Activated CD8-positive, alpha-beta T cell treated with anti-CD3 and anti-CD28 coated beads, Interleukin-2, amount 10 ng/mL, durations not matched to agents 7 days and 5 days (primary cell): ENCODE data around the gene RNASE1. TPM values are rescaled to one million over a fixed set of nuclear protein-coding genes. Genes with fewer than 3 reads are reported as not detected.

Experiments
- ATAC-seq: fragments of 150-1000 bp; cut with Tn5 transposase; one replicate; pipeline ENCODE4 v1.10.0; 2021; ENCODE audit warnings: moderate library complexity
- CTCF ChIA-PET: fragments of 350-600 bp; sonication (Branson Sonifier 250); formaldehyde crosslinking; loops from one replicate; lab custom pipeline; 2021; ENCODE audit warnings: antibody characterized with exemption; lab: Charles Lee
- POLR2A ChIA-PET: fragments of 350-600 bp; sonication (Branson Sonifier 250); formaldehyde crosslinking; loops from one replicate; lab custom pipeline; 2021; ENCODE audit warnings: antibody characterized with exemption; lab: Charles Lee
- DNase-seq: peaks from one replicate; pipeline ENCODE4 v3.0.0-alpha.2; 2020
- H3K27ac Mint-ChIP-seq: one replicate; pipeline ENCODE4 v1.8.0; 2021; ENCODE audit warnings: mild to moderate bottlenecking, mixed read lengths
- H3K27me3 Mint-ChIP-seq: one replicate; pipeline ENCODE4 v1.8.0; 2021; ENCODE audit warnings: low read depth, mixed read lengths
- H3K36me3 Mint-ChIP-seq: one replicate; pipeline ENCODE4 v1.8.0; 2021; ENCODE audit warnings: low read depth, mixed read lengths
- H3K4me1 Mint-ChIP-seq: one replicate; pipeline ENCODE4 v1.8.0; 2021; ENCODE audit warnings: low read depth, mixed read lengths
- H3K4me3 Mint-ChIP-seq: one replicate; pipeline ENCODE4 v1.8.0; 2021; ENCODE audit warnings: mild to moderate bottlenecking, mixed read lengths
- H3K9me3 Mint-ChIP-seq: one replicate; pipeline ENCODE4 v1.8.0; 2022; ENCODE audit warnings: mixed read lengths; ENCODE audit not compliant: insufficient read depth
- total RNA-seq, 2 experiments: library from RNA; stranded (reverse); gene quantifications; one replicate each; pipeline ENCODE4 v1.2.3, GENCODE V29; 2021

The RNASE1 gene
- total RNA-seq, 2 experiments from 2014 or later: not detected

GRCh38 chr14:20803223-20803622, 579 bp upstream of the RNASE1 start:
- ChIA-PET CTCF (no interaction called here), POLR2A (no interaction called here)
- no peaks in the 10 kb centered on the region for H3K36me3 Mint-ChIP-seq
- H3K27me3 Mint-ChIP-seq: peaks cover 15% of the 10 kb centered on the region
- no peak for DNase-seq
- peaks cover 5% of the 10 kb centered on the region for H3K4me1 Mint-ChIP-seq
- no peak overlapping the region for H3K27ac Mint-ChIP-seq
- H3K4me3 Mint-ChIP-seq: no peak overlapping the region
- no peak for ATAC-seq
- no peaks in the 10 kb centered on the region for H3K9me3 Mint-ChIP-seq

DNA sequence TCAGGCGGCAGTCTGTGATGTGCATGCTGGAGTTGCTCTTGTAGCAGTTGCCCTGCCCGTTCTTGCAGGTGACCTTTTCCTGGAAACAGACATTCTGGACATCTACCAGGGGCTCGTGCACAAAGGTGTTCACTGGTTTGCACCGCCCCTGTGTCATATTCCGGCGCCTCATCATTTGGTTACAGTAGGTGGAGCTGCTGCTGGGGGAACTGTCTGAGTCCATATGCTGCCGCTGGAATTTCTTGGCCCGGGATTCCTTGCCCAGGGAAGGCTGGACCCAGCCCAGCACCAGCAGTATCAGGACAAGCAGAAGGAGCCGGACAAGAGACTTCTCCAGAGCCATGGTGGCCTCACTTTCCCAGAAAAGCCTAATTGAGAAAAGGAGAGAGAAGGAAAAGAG, 918 bp downstream of the RNASE1 start:
- no peaks in the 10 kb centered on the region for H3K36me3 Mint-ChIP-seq
- ChIA-PET CTCF (interaction anchor here (1.3 kb wide), 1 partner anchor 169 kb away, joined by 3 read pairs; no protein-coding TSS in a partner anchor), POLR2A (no interaction called here)
- DNase-seq (no peak), ATAC-seq (no peak)
- H3K4me1 Mint-ChIP-seq: peaks cover 5% of the 10 kb centered on the region
- peaks cover 7% of the 10 kb centered on the region for H3K27me3 Mint-ChIP-seq
- H3K9me3 Mint-ChIP-seq: no peaks in the 10 kb centered on the region
- no peak overlapping the region for H3K27ac Mint-ChIP-seq
- no peak overlapping the region for H3K4me3 Mint-ChIP-seq

DNA sequence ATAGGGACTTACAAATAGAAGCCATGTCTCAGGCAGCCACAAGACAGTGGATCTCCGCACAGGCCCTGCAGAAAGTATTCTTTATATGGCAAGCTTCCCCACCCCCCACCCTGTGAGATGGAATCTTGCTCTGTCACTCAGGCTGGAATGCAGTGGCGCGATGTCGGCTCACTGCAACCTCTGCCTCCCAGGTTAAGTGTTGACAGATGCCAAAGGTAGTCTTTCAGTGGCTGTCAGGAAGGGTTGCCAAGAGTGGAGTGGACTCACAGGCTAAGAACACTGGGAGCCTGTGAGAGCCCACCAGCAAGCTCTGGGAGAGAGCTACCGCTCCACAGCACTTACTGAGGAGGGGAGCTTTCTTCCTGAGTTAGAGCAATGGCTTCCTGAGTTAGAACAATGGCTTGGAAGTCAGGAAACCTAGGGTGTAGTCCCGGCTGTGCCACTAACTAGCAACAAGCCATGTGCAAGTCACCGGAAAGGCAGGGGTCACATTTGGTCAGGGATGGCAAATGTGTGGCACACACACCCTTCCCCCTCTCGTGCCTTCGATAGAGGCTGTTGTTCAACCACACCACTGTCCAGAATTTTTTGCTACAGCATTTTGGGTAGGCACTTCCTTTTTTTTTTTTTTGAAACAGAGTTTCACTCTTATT, 2.6 kb downstream of the RNASE1 start:
- peaks cover 5% of the 10 kb centered on the region for H3K4me1 Mint-ChIP-seq
- no peak overlapping the region for H3K4me3 Mint-ChIP-seq
- no peak for DNase-seq
- ChIA-PET CTCF (interaction anchor here (0.6 kb wide), 1 partner anchor 171 kb away, joined by 3 read pairs; no protein-coding TSS in a partner anchor), POLR2A (no interaction called here)
- no peak overlapping the region for H3K27ac Mint-ChIP-seq
- H3K27me3 Mint-ChIP-seq: peaks cover 3% of the 10 kb centered on the region
- no peaks in the 10 kb centered on the region for H3K36me3 Mint-ChIP-seq
- ATAC-seq: no peak
- no peaks in the 10 kb centered on the region for H3K9me3 Mint-ChIP-seq

DNA sequence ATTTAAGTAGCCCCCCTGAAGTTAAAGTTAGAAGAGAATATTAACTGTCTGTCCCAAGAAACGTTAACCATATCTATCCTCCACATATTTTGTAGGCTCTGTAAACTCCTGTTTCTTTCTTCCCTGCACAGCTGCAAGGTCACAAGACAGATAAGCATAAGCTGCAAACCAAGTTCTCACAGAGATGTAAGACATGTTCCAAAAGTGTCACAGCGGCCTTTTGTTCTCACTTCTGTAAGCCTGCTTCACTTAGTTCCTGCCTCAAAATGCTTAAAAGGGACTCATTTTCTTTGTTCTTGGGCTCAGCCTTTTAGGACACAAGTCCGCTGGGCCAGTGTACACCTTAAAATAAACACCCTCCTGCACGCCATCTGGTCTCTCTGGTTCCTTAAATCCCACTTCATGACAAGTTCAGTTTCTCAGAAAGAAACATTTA, 3.2 kb downstream of the RNASE1 start:
- POLR2A ChIA-PET: no interaction called here
- peaks cover 5% of the 10 kb centered on the region for H3K4me1 Mint-ChIP-seq
- no peak for ATAC-seq
- H3K9me3 Mint-ChIP-seq: no peaks in the 10 kb centered on the region
- H3K27me3 Mint-ChIP-seq: peaks cover 3% of the 10 kb centered on the region
- CTCF ChIA-PET: no interaction called here
- H3K36me3 Mint-ChIP-seq: no peaks in the 10 kb centered on the region
- no peak for DNase-seq
- no peak overlapping the region for H3K27ac Mint-ChIP-seq
- H3K4me3 Mint-ChIP-seq: no peak overlapping the region

GRCh38 chr14:20798932-20799331, 3.7 kb downstream of the RNASE1 start:
- ChIA-PET CTCF (interaction anchor here (1.7 kb wide), 1 partner anchor 59 kb away, joined by 5 read pairs; no protein-coding TSS in a partner anchor), POLR2A (no interaction called here)
- Mint-ChIP-seq H3K9me3 (no peaks in the 10 kb centered on the region), H3K27ac (no peak overlapping the region), H3K4me3 (no peak overlapping the region), H3K27me3 (peaks cover 3% of the 10 kb centered on the region), H3K36me3 (no peaks in the 10 kb centered on the region), H3K4me1 (peaks cover 5% of the 10 kb centered on the region)
- no peak for DNase-seq
- ATAC-seq: no peak

- Mint-ChIP-seq H3K36me3 (no peaks in the 10 kb centered on the region), H3K4me3 (no peak overlapping the region)
- CTCF ChIA-PET: interaction anchor here (1.7 kb wide), 1 partner anchor 59 kb away, joined by 5 read pairs; no protein-coding TSS in a partner anchor
Measured at GRCh38 chr14:20798318-20798717, 4.3 kb downstream of the RNASE1 start.

DNA sequence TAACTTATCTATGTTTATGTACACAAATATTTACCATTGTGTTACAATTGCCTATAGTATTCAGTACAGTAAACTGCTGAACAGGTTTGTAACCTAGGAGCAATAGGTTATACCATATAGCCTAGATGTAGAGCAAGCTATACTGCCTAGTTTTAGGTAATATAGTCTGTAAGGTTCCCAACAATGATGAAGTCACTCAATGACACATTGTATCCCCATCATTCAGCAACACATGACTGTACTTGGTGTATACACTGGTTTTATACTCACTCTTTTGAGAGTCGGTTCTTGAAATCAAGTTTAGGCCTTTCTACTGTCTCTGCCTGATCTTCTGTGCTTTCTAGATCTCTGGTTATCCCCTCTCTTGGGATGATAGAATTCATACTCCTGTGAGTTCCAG, 5.5 kb downstream of the RNASE1 start:
- ChIA-PET POLR2A (no interaction called here), CTCF (interaction anchor here (1.7 kb wide), 1 partner anchor 60 kb away, joined by 5 read pairs; no protein-coding TSS in a partner anchor)
- Mint-ChIP-seq H3K9me3 (no peaks in the 10 kb centered on the region), H3K4me3 (no peak overlapping the region), H3K36me3 (no peaks in the 10 kb centered on the region), H3K4me1 (peaks cover 5% of the 10 kb centered on the region), H3K27me3 (no peaks in the 10 kb centered on the region), H3K27ac (no peak overlapping the region)
- no peak for DNase-seq
- no peak for ATAC-seq

More at GRCh38 chr14:20798318-20798717, 4.3 kb downstream of the RNASE1 start:
- no peak for ATAC-seq
- no peaks in the 10 kb centered on the region for H3K9me3 Mint-ChIP-seq
- H3K27me3 Mint-ChIP-seq: no peaks in the 10 kb centered on the region
- DNase-seq: no peak
- H3K4me1 Mint-ChIP-seq: peaks cover 5% of the 10 kb centered on the region
- no peak overlapping the region for H3K27ac Mint-ChIP-seq
- POLR2A ChIA-PET: no interaction called here

GRCh38 chr14:20794644-20795369, 7.8 kb downstream of the RNASE1 start:
- DNase-seq (no peak), ATAC-seq (no peak)
- CTCF ChIA-PET: no interaction called here
- Mint-ChIP-seq H3K27me3 (no peaks in the 10 kb centered on the region), H3K36me3 (no peaks in the 10 kb centered on the region), H3K4me1 (no peaks in the 10 kb centered on the region), H3K9me3 (no peaks in the 10 kb centered on the region), H3K4me3 (no peak overlapping the region), H3K27ac (no peak overlapping the region)
- POLR2A ChIA-PET: no interaction called here

GRCh38 chr14:20792556-20792955, 10.1 kb downstream of the RNASE1 start:
- H3K27ac Mint-ChIP-seq: no peak overlapping the region

DNA sequence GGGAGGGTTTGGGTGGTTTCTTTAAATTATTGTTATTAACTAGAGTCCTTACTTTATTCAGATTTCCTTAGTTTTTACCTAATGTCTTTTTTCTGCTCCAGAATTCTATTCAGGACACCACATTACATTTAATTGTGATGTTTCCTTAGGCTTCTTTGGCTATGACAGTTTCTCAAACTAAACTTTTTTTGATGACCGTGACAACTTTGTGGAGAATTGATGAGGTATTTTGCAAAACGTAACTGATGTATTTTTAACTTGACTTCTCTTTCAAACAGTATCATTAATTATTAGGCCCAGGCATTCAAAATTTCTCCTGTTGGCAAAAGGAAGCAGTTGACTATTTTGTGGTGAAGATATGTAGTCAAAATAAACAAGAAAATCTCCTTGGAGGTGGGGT, 11.0 kb downstream of the RNASE1 start:
- no peak for DNase-seq
- POLR2A ChIA-PET: no interaction called here
- CTCF ChIA-PET: no interaction called here
- Mint-ChIP-seq H3K9me3 (no peaks in the 10 kb centered on the region), H3K27ac (no peak overlapping the region), H3K4me1 (no peaks in the 10 kb centered on the region), H3K36me3 (no peaks in the 10 kb centered on the region), H3K4me3 (no peak overlapping the region), H3K27me3 (no peaks in the 10 kb centered on the region)
- no peak for ATAC-seq

More at GRCh38 chr14:20792556-20792955, 10.1 kb downstream of the RNASE1 start:
- Mint-ChIP-seq H3K27me3 (no peaks in the 10 kb centered on the region), H3K4me3 (no peak overlapping the region), H3K36me3 (no peaks in the 10 kb centered on the region), H3K4me1 (no peaks in the 10 kb centered on the region), H3K9me3 (no peaks in the 10 kb centered on the region)
- no peak for ATAC-seq
- ChIA-PET CTCF (interaction anchor here (1.0 kb wide), 1 partner anchor 81 kb away, joined by 3 read pairs; no protein-coding TSS in a partner anchor), POLR2A (no interaction called here)
- DNase-seq: no peak

DNA sequence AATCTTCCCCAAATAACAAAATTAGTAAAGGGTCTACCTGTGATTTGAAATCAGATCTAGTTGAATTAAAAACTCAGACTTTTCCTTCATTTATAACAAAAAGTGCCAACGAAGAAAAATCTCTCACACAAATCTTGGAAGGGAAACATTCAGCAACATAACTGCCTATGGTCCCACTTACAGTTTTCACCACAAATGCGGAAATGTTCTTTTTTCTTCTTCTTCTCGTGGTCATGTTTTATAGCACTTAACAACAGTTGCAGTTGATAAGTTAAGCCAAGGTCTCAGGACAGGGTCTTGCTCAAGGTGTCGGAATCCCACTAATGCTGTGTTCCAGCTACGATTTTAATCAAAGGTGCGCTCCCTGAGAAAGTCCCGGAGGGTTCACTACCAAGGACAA, 11.5 kb downstream of the RNASE1 start:
- ChIA-PET POLR2A (no interaction called here), CTCF (no interaction called here)
- ATAC-seq (no peak), DNase-seq (no peak)
- Mint-ChIP-seq H3K9me3 (no peaks in the 10 kb centered on the region), H3K27me3 (no peaks in the 10 kb centered on the region), H3K27ac (no peak overlapping the region), H3K4me1 (no peaks in the 10 kb centered on the region), H3K36me3 (no peaks in the 10 kb centered on the region), H3K4me3 (no peak overlapping the region)

DNA sequence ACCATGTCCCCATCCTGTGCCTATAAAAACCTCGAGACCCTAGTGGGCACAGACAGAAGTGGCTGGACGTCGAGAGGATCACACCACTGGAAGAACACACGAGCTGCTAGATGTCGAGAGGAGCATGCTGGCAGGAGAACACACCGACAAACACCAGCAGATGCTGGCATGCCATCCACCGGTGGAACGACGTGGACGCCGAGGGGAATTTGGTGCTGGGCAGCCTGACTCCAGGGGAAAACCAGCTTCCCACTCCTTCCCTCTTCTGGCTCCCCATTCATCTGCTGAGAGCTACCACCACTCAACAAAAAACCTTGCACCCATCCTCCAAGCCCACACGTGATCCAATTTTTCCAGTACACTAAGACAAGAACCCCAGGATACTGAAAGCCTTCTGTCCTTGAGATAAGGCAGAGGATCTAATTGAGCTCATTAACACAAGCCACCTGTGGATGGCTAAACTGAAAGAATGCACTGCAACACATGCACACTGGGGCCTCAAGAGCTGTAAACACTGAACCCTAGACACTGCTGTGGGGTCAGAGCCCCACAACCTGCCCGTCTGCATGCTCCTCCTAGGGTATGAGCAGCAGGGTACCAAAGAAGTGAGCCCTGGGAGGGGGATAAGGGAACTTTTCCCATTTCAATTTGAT, 12.1 kb downstream of the RNASE1 start:
- ATAC-seq (no peak), DNase-seq (no peak)
- H3K4me1 Mint-ChIP-seq: no peaks in the 10 kb centered on the region
- ChIA-PET POLR2A (no interaction called here), CTCF (no interaction called here)
- H3K9me3 Mint-ChIP-seq: no peaks in the 10 kb centered on the region
- no peaks in the 10 kb centered on the region for H3K36me3 Mint-ChIP-seq
- H3K27me3 Mint-ChIP-seq: no peaks in the 10 kb centered on the region
- no peak overlapping the region for H3K4me3 Mint-ChIP-seq
- no peak overlapping the region for H3K27ac Mint-ChIP-seq
